Brain microvascular endothelial cell (primary cell): ENCODE measurements around the gene TBC1D17.
"Not testable (repeated sequence)": the region's sequence is repeated elsewhere in the genome, so short reads cannot be mapped to it uniquely, and the experiment has no call there.

Experiments
- DNase-seq: peaks from one replicate; pipeline ENCODE4 v3.0.0-alpha.2; 2020
- H3K27ac ChIP-seq: fragments of 250-450 bp; sonication (Bioruptor Pico); 2 replicates; pipeline ENCODE4 v1.5.1; 2020; ENCODE audit warnings: mild to moderate bottlenecking, moderate library complexity
- H3K27me3 ChIP-seq: fragments of 250-450 bp; sonication (Bioruptor Pico); replicated peaks from 2 replicates; pipeline ENCODE4 v1.5.1; 2020; ENCODE audit warnings: mild to moderate bottlenecking
- H3K36me3 ChIP-seq: fragments of 250-450 bp; sonication (Bioruptor Pico); replicated peaks from 2 replicates; pipeline ENCODE4 v1.5.1; 2020; ENCODE audit warnings: mild to moderate bottlenecking
- H3K4me3 ChIP-seq: 2 replicates; pipeline ENCODE4 v1.5.1; 2011; ENCODE audit warnings: low read depth, mild to moderate bottlenecking, control low read depth, low read length, moderate library complexity
- in situ Hi-C: cut with HindIII; loops from 2 replicates; pipeline ENCODE4 v1.10.0; 2017; ENCODE audit warnings: low sequenced_read_pairs, low pct_ligation_motif_present
- TF ChIP-seq, protein P1 (sequence below): IDR thresholded peaks from 2 replicates; pipeline ENCODE4 v1.5.1; 2011; ENCODE audit warnings: low read depth, mild to moderate bottlenecking, moderate library complexity, low read length, control low read depth, inconsistent platforms; ENCODE audit errors: missing control alignments

Gene TBC1D17

DNA sequence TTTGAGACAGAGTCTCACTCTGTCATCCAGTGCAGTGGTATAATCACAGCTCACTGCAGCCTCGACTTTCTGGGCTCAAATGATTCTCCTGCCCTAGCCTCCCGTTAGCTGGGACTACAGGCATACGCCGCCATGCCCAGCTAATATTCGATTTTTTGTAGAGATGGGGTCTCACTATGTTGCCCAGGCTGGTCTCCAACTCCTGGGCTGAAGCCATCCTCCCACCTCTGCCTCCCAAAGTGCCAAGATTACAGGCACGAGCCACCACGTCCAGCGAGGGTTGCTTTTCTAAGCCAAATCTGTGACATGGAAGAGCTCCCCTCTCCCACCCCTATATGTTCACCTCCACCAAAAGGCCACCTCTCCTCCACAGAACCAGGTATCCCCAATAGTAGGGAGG is 40.6 kb downstream of the TBC1D17 start:
- in situ Hi-C loops: no loop called here
- no peak for DNase-seq
- no peak overlapping the region for H3K4me3 ChIP-seq
- H3K27me3 ChIP-seq: no peaks in the 10 kb centered on the region
- no peak overlapping the region for H3K27ac ChIP-seq
- H3K36me3 ChIP-seq: peaks cover 35% of the 10 kb centered on the region
- TF ChIP-seq, protein P1, sequence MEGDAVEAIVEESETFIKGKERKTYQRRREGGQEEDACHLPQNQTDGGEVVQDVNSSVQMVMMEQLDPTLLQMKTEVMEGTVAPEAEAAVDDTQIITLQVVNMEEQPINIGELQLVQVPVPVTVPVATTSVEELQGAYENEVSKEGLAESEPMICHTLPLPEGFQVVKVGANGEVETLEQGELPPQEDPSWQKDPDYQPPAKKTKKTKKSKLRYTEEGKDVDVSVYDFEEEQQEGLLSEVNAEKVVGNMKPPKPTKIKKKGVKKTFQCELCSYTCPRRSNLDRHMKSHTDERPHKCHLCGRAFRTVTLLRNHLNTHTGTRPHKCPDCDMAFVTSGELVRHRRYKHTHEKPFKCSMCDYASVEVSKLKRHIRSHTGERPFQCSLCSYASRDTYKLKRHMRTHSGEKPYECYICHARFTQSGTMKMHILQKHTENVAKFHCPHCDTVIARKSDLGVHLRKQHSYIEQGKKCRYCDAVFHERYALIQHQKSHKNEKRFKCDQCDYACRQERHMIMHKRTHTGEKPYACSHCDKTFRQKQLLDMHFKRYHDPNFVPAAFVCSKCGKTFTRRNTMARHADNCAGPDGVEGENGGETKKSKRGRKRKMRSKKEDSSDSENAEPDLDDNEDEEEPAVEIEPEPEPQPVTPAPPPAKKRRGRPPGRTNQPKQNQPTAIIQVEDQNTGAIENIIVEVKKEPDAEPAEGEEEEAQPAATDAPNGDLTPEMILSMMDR: no peak

DNA sequence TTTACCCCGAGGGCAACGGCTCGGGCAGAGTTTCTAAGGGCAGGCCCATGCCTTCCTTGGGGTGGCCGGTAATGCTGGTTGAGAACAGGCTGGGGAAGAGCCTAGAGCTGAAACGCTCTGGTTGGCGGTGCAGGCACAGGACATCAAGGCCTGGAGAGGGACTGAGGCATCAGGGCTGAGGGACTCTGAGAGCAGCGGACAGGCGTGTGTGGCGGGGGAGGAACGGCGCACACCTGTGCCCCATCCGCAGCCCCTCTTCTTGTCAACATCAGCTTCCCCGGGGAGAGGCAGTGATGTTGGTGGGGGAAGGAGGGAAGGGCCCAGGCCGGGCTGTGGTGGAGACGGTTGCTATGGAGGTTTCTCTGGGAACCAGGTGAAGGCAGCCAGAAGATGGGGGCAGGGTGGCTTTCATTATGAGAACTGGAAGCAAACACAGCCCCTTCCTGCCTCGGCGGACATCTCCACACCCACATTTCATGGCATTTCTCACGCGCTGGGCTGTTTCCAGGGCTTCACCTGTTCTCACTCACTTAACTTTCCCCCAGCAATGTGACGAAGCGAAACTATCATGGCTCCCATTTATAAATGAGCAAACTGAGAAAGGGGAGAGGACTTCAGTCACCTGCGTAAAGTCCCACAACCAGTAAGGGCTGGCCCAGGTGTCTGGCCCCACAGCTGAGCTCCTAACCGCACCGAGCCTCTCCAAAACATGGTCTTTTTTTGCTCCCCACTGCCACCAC is 43.3 kb downstream of the TBC1D17 start:
- Histone ChIP-seq H3K4me3 (no peak overlapping the region), H3K36me3 (peaks cover 31% of the 10 kb centered on the region), H3K27me3 (no peaks in the 10 kb centered on the region), H3K27ac (no peak overlapping the region)
- in situ Hi-C loops: no loop called here
- DNase-seq: no peak
- TF ChIP-seq, protein P1: no peak

DNA sequence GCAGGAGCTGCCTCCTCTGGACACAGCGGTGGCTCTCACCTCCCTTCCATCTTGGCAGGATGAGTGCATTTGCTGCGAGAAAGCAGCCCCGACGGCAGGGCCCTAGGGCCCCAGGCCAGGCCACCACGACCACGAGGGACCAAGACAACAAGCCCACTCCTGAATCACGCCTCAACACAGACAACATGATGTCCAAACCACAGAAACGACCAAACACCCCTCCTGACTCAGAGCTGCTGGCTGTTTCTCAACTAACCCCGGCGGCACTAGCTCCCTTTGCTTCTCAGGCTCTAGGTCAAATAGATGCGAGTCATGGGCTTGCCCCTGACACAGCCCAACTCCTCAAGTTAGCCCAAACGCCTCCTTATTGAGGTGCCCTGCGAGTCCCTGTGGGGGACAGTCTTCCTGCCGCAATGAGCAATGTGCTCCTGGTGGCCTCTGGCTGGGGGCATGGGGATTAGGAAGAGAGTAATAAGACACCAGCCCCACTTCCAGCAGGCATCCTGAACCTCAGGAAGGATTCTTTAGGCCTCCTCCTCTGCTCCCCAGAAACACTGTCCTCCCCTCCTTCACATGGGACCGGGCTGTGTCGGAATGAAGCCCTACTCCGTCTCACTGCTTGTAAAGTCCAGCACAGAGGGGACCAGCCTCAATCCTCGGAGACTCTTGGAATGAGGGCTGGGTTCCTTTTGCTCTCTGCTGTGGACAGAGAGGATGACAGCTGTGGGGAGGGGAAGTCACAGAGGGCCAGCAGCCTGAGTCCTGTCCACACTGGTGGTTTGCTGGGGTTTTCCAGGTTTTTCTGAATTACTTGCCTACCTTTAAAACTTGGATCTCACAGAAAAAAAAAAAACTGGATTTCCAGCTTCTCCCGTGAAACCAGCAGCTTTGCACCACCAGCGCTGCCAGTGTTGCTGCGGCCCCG is 44.6 kb downstream of the TBC1D17 start:
- Histone ChIP-seq H3K27me3 (no peaks in the 10 kb centered on the region), H3K4me3 (no peak overlapping the region), H3K27ac (peak overlapping the region; percentile 43), H3K36me3 (peaks cover 30% of the 10 kb centered on the region)
- in situ Hi-C loops: no loop called here
- DNase-seq: peak; percentile 72
- TF ChIP-seq, protein P1: no peak

DNA sequence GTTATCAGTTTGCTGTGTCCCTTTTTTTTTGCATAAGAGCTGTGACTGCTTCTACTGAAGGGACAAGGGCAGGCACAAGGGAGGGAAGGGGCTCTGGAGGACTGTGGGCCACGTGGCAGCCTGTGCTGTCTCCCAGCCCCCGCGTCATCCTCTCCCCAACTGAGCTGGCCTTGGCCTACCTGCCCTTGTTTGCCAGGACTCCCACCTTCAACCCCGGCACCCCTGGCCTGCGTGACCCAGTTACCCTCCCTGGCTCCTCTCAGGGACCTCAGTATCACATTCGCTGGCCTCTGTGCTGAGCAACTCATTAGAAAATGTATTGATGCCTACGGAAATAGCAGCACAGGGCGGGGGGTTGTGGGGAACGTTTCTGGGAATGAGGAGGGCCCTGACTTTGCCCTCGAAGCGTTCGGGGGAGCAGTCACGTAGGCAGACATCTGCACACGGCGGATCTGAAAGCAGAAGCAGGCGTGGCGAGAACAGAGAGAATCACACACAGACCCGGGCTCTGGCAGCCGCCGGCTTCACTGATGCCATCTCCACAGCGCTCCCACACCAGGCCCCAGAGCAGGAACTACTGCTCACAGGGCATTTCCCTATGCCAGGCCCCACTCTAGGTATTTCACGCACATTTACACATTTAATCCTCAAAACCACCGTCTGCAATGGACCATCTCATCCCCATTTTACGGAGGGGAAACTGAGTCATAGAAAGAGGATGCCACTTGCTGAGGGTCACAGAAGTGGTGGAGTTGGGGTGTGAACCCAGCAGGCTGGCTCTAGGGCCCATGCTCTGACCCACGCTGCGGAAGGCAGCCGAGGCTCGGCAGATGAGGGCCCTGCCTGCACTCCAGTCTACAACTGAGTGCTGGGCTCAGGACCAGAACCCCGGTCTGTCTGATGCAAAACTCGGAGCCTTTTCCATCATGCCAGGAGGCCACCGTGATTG is 45.8 kb downstream of the TBC1D17 start:
- H3K27ac ChIP-seq: no peak overlapping the region
- TF ChIP-seq, protein P1: no peak
- in situ Hi-C loops: no loop called here
- peaks cover 26% of the 10 kb centered on the region for H3K36me3 ChIP-seq
- no peak for DNase-seq
- no peak overlapping the region for H3K4me3 ChIP-seq
- H3K27me3 ChIP-seq: no peaks in the 10 kb centered on the region

DNA sequence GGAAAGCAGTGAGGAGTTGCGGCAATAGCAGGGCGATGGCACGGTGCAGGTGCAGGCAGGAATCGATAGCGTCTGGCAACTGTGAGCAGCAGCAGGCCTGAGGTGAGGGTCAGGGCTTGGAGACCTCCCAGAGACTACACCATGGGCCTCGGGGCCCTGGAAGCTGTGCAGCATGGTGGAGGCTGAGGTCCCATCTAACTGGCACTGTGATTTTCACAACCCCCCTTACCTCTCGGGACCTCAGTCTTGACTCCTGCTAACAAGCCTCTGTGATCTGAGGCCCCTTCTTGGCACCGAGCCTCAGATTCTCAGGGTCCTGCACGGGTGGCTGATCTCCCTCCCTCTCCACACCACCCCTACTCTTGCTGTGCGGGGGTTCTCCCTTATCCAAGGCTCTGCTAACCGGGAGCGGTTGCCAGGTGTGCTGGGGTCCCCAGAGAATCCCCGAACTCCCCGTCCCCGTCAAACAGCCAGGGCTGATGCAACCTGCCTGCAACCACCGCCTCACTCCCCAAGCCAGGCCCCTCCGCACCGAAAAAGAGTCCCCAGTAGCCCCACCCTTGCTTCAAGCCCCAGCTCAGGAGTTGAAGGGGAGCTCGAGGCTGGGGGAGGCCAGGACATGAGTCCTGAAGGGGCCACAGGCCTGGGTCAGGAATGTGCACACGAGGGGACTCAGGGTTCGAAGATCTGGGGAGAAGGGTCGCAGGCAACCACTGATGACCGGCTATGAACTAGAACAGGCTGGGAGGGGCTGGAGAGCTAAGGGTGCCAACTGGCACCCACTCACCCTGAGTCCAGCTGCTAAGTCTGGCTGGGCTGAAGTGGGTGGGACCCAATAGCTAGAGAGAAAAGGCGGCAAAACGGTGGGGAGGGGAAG is 46.7 kb downstream of the TBC1D17 start:
- no peak for DNase-seq
- H3K27ac ChIP-seq: no peak overlapping the region
- H3K36me3 ChIP-seq: peaks cover 24% of the 10 kb centered on the region
- H3K27me3 ChIP-seq: no peaks in the 10 kb centered on the region
- in situ Hi-C loops: no loop called here
- TF ChIP-seq, protein P1: no peak
- no peak overlapping the region for H3K4me3 ChIP-seq

DNA sequence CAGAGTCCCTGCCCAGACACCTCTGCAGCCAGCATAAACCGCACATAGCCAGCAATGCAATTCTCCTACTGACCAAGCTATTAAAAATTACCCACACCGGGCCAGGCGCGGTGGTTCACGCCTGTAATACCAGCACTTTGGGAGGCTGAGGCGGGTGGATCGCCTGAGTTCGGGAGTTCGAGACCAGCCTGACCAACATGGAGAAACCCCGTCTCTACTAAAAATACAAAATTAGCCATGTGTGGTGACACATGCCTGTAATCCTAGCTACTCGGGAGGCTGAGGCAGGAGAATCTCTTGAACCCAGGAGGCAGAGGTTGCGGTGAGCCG is 47.3 kb downstream of the TBC1D17 start:
- H3K36me3 ChIP-seq: peaks cover 24% of the 10 kb centered on the region
- H3K27me3 ChIP-seq, H3K27ac ChIP-seq, DNase-seq, in situ Hi-C loops, H3K4me3 ChIP-seq: not testable (repeated sequence)
